SK-N-SH (cell line): ENCODE measurements around the gene SFXN5. TPM values are rescaled to one million over a fixed set of nuclear protein-coding genes. Genes with fewer than 3 reads are reported as not detected.

Source experiments
- CTCF ChIA-PET: fragments of 300-600, 350-600 bp; formaldehyde crosslinking; extraction: SDS; loops from one replicate; lab custom pipeline; 2021; lab: Yijun Ruan, JAX
- POLR2A ChIA-PET: fragments of 350-600 bp; sonication (Branson Sonifier 250); formaldehyde crosslinking; extraction: SDS; loops from one replicate; lab custom pipeline; 2020; ENCODE audit warnings: antibody characterized with exemption, inconsistent platforms; lab: Yijun Ruan, JAX
- DNase-seq: peaks from one replicate; pipeline ENCODE4 v3.0.0; 2012
- H2AFZ ChIP-seq: fragments of 200-600 bp; sonication (generic); 2 replicates; pipeline ENCODE4 v1.8.1; 2016; ENCODE audit warnings: antibody characterized with exemption, mild to moderate bottlenecking, low read depth
- H3F3A ChIP-seq: fragments of 200-600 bp; sonication (generic); replicated peaks from 2 replicates; pipeline ENCODE3; 2016; ENCODE audit warnings: antibody characterized with exemption, mild to moderate bottlenecking; ENCODE audit not compliant: insufficient read depth
- H3K27ac ChIP-seq, 2 experiments: fragments of 200-500 bp in 1 of 2; fragments of 200-600 bp in 1 of 2; sonication (Bioruptor generic) in 1 of 2; sonication (generic), shearing (Covaris generic) in 1 of 2; 2 replicates each; pipeline versions ENCODE4 v1.5.1 to v1.6.1; 2014 to 2016; ENCODE audit warnings: low read depth in 2 of 2, inconsistent platforms in 1 of 2, low read length in 1 of 2, mild to moderate bottlenecking in 1 of 2, mixed read lengths in 1 of 2
- H3K27me3 ChIP-seq: fragments of 200-600 bp; sonication (generic), shearing (Covaris generic); 2 replicates; pipeline ENCODE4 v1.6.1; 2016; ENCODE audit warnings: mixed run types; ENCODE audit not compliant: insufficient read depth
- H3K36me3 ChIP-seq, 2 experiments: fragments of 200-500 bp in 1 of 2; fragments of 200-600 bp in 1 of 2; sonication (Bioruptor generic) in 1 of 2; sonication (generic) in 1 of 2; replicated peaks in 1 of 2; 2 replicates each; pipeline versions ENCODE3 to v1.5.1; 2014 to 2016; ENCODE audit warnings: low read length in 1 of 2, mild to moderate bottlenecking in 1 of 2; ENCODE audit not compliant: insufficient read depth in 2 of 2, control insufficient read depth in 1 of 2
- H3K4me1 ChIP-seq, 2 experiments: fragments of 200-500 bp in 1 of 2; fragments of 200-600 bp in 1 of 2; sonication (Bioruptor generic) in 1 of 2; sonication (generic), shearing (Covaris generic) in 1 of 2; 2 replicates each; pipeline versions ENCODE4 v1.5.1 to v1.6.1; 2014 to 2016; ENCODE audit warnings: low read depth in 1 of 2, low read length in 1 of 2, mixed run types in 1 of 2; ENCODE audit not compliant: insufficient read depth in 2 of 2, control insufficient read depth in 1 of 2
- H3K4me2 ChIP-seq: fragments of 200-600 bp; sonication (generic), shearing (Covaris generic); 2 replicates; pipeline ENCODE4 v1.6.1; 2017; ENCODE audit warnings: mixed run types
- H3K4me3 ChIP-seq, 2 experiments: fragments of 200-500 bp in 1 of 2; fragments of 200-600 bp in 1 of 2; sonication (Bioruptor generic) in 1 of 2; sonication (generic), shearing (Covaris generic) in 1 of 2; 2 replicates each; pipeline versions ENCODE4 v1.5.1 to v1.8.1; 2014 to 2016; ENCODE audit warnings: low read depth in 2 of 2, inconsistent platforms in 1 of 2, low read length in 1 of 2, mild to moderate bottlenecking in 1 of 2, mixed read lengths in 1 of 2, moderate library complexity in 1 of 2
- H3K79me2 ChIP-seq: fragments of 200-600 bp; sonication (generic); 2 replicates; pipeline ENCODE4 v1.8.1; 2017; ENCODE audit warnings: mild to moderate bottlenecking; ENCODE audit not compliant: insufficient read depth
- H3K9ac ChIP-seq: fragments of 200-600 bp; sonication (generic); 2 replicates; pipeline ENCODE4 v1.6.1; 2017; ENCODE audit warnings: mixed run types
- H3K9me2 ChIP-seq: fragments of 200-600 bp; sonication (generic); 2 replicates; pipeline ENCODE4 v1.6.1; 2017; ENCODE audit warnings: mixed run types
- H3K9me3 ChIP-seq: fragments of 200-600 bp; sonication (generic); 2 replicates; pipeline ENCODE4 v1.6.1; 2017; ENCODE audit warnings: mixed run types, mild to moderate bottlenecking, moderate library complexity
- H4K20me1 ChIP-seq: fragments of 200-600 bp; sonication (generic); 2 replicates; pipeline ENCODE4 v1.6.1; 2017; ENCODE audit warnings: mild to moderate bottlenecking, mixed run types; ENCODE audit not compliant: insufficient read depth
- FOXJ3 ChIP-seq: sonication (generic); formaldehyde crosslinking; IDR thresholded peaks from 2 replicates; pipeline ENCODE4 v1.5.1; 2020; ENCODE audit warnings: mild to moderate bottlenecking, missing genetic modification reagents
- GABPA ChIP-seq: IDR thresholded peaks from 2 replicates; pipeline ENCODE4 v1.4.0; 2012; ENCODE audit warnings: low read depth, mild to moderate bottlenecking
- GATA2 ChIP-seq: sonication (generic); formaldehyde crosslinking; IDR thresholded peaks from 2 replicates; pipeline ENCODE4 v1.5.0; 2020; ENCODE audit warnings: mild to moderate bottlenecking, missing genetic modification reagents
- MEF2A ChIP-seq: IDR thresholded peaks from 2 replicates; pipeline ENCODE4 v1.4.0; 2012; ENCODE audit warnings: low read depth, borderline replicate concordance
- NFIC ChIP-seq: IDR thresholded peaks from 2 replicates; pipeline ENCODE4 v1.4.0; 2012; ENCODE audit warnings: borderline replicate concordance
- NRF1 ChIP-seq: IDR thresholded peaks from 2 replicates; pipeline ENCODE4 v1.6.1; 2012; ENCODE audit warnings: low read depth, mild to moderate bottlenecking, low read length
- RCOR1 ChIP-seq: fragments of 150-350 bp; IDR thresholded peaks from 2 replicates; pipeline ENCODE4 v1.6.1; 2017; ENCODE audit warnings: antibody characterized with exemption, low read length
- REST ChIP-seq: IDR thresholded peaks from 2 replicates; pipeline ENCODE4 v1.6.1; 2012; ENCODE audit warnings: mild to moderate bottlenecking, low read depth, low read length, moderate library complexity
- RFX5 ChIP-seq: IDR thresholded peaks from 2 replicates; pipeline ENCODE4 v1.6.1; 2012; ENCODE audit warnings: mild to moderate bottlenecking, improper control_type of control experiment, low read length
- RXRA ChIP-seq: IDR thresholded peaks from 2 replicates; pipeline ENCODE4 v1.4.0; 2012; ENCODE audit warnings: low read depth, mild to moderate bottlenecking, borderline replicate concordance
- TAF1 ChIP-seq: IDR thresholded peaks from 2 replicates; pipeline ENCODE4 v1.6.1; 2012; ENCODE audit warnings: low read depth, mild to moderate bottlenecking, low read length, moderate library complexity, borderline replicate concordance
- TCF12 ChIP-seq: IDR thresholded peaks from 2 replicates; pipeline ENCODE4 v1.4.0; 2012
- TEAD4 ChIP-seq: IDR thresholded peaks from 2 replicates; pipeline ENCODE4 v1.4.0; 2012; ENCODE audit warnings: mild to moderate bottlenecking, borderline replicate concordance; ENCODE audit not compliant: insufficient read depth
- USF2 ChIP-seq: fragments of 150-350 bp; IDR thresholded peaks from 2 replicates; pipeline ENCODE4 v1.6.1; 2017; ENCODE audit warnings: antibody characterized with exemption, low read length, low read depth, borderline replicate concordance
- YY1 ChIP-seq: IDR thresholded peaks from 2 replicates; pipeline ENCODE4 v1.4.0; 2012; ENCODE audit warnings: low read depth, mild to moderate bottlenecking
- WGBS: methylation state at CpG from one replicate; pipeline ENCODE4 v1.1.6; 2017; ENCODE audit warnings: low lambda C conversion rate; 5-methylcytosine and 5-hydroxymethylcytosine counted together
- polyA plus RNA-seq, 3 experiments: library from polyadenylated mRNA; depleted of rRNA; stranded (reverse); fragments of >200 nt; gene quantifications; 2 replicates each; pipeline ENCODE4 v1.2.3, GENCODE V29; 2012
- TF ChIP-seq, protein P1 (sequence below): fragments of 150-350 bp; IDR thresholded peaks from 2 replicates; pipeline ENCODE4 v1.6.1; 2016; ENCODE audit warnings: mild to moderate bottlenecking, low read depth, low read length

Gene SFXN5
- polyA plus RNA-seq, 1 of the 3 experiments (the other 2 are of a cell fraction), result 9.9 TPM

DNA sequence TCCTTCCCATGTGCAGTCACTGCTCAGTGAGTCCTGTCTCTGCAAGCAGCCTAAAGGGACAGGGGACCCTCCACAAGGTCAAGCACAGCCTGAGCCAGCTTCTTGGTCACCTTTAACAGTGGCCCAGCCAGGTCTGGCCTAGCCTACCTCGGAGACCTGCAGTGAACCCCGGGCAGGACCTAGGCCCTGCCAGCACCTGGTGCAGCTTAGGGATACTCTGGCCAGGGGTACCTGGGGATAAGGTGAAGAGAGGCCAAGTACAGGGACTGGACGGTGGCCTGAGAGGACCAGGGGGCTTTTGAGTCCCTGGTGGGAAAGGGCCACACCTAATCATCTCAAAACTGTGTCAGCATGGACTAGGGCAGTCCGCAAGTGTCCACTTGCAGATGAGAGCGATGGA lies 86.4 kb downstream of the SFXN5 start (continued):
- TF ChIP-seq, protein P1, sequence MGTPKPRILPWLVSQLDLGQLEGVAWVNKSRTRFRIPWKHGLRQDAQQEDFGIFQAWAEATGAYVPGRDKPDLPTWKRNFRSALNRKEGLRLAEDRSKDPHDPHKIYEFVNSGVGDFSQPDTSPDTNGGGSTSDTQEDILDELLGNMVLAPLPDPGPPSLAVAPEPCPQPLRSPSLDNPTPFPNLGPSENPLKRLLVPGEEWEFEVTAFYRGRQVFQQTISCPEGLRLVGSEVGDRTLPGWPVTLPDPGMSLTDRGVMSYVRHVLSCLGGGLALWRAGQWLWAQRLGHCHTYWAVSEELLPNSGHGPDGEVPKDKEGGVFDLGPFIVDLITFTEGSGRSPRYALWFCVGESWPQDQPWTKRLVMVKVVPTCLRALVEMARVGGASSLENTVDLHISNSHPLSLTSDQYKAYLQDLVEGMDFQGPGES, result no peak
- TF ChIP-seq GABPA (no peak), GATA2 (CRISPR knock-in tag) (no peak), MEF2A (no peak)
- TF ChIP-seq, all 33 proteins: peak for 0

- Histone ChIP-seq H3K27ac (no peak overlapping the region), H3K4me3 (no peak overlapping the region), H3K79me2 (no peaks in the 10 kb centered on the region), H3K9ac (no peak overlapping the region), H3F3A (no peaks in the 10 kb centered on the region), H3K9me3 (no peaks in the 10 kb centered on the region), H4K20me1 (no peaks in the 10 kb centered on the region), H3K36me3 (no peaks in the 10 kb centered on the region), H3K27me3 (no peaks in the 10 kb centered on the region), H3K9me2 (no peaks in the 10 kb centered on the region), H3K4me1 (peaks cover 0 to 41% of the 10 kb centered on the region in 2 experiments; a peak in 2 of 4 replicates), H2AFZ (no peak overlapping the region), H3K4me2 (no peak overlapping the region)
- no peak for TF ChIP-seq NRF1
- no peak for TF ChIP-seq RFX5
- TF ChIP-seq, protein P1, result no peak
- TF ChIP-seq RCOR1, result no peak
- no peak for TF ChIP-seq TAF1
- no peak for TF ChIP-seq NFIC
- TF ChIP-seq REST, result no peak
- TF ChIP-seq RXRA, result no peak
- no peak for TF ChIP-seq TEAD4
- no peak for TF ChIP-seq TCF12
- TF ChIP-seq FOXJ3 (CRISPR knock-in tag), result no peak
- no peak for TF ChIP-seq USF2
- TF ChIP-seq YY1, result no peak
- no peak for DNase-seq
- ChIA-PET POLR2A (no interaction called here), CTCF (interaction anchor here (0.8 to 6.3 kb wide), 11 partner anchors 9 to 218 kb away, joined by 3 to 66 read pairs (median 7); partner anchors contain the start of genes NOTO and SPR)
- 87% methylated on average over 6 of the region's 7 CpGs for WGBS
These were observed 87.3 kb downstream of the SFXN5 start for GRCh38 chr2:72984172-72984671.
